Gastrocnemius medialis (tissue), 4 donors: ENCODE measurements around the gene ERGIC3.

ENCODE experiments used
- CTCF ChIP-seq, 5 experiments: fragments of 450-650 bp in 3 of 5; fragments of 200-600 bp in 2 of 5; sonication (generic) in 2 of 5; IDR thresholded peaks in 4 of 5; conservative IDR thresholded peaks in 1 of 5; 1 replicate in 4 of 5; 2 replicates in 1 of 5; pipeline ENCODE4 v1.5.1; 2016 to 2019; ENCODE audit warnings: antibody characterized with exemption in 5 of 5, mild to moderate bottlenecking in 3 of 5, moderate library complexity in 3 of 5
- POLR2A ChIP-seq, 2 donors: fragments of 450-650 bp; IDR thresholded peaks; one replicate each; pipeline ENCODE4 v1.6.1; 2017; ENCODE audit warnings: antibody characterized with exemption in 2 of 2, mild to moderate bottlenecking in 2 of 2, moderate library complexity in 2 of 2

- TF ChIP-seq CTCF (IDR thresholded peaks at IDR 0.05 in 4 of 5, conservative IDR thresholded peaks at IDR 0.05 in 1 of 5) (no peak), POLR2A (IDR thresholded peaks at IDR 0.05) (no peak)
Observed at GRCh38 chr20:35599776-35600120, 57.9 kb downstream of the ERGIC3 start.
